22Rv1 (cell line): ENCODE measurements around the gene COL9A3.

Source experiments
- CTCF ChIP-seq: fragments of 450-650 bp; IDR thresholded peaks from 2 replicates; pipeline ENCODE4 v1.5.1; 2017; ENCODE audit warnings: mild to moderate bottlenecking
- ZFX ChIP-seq: fragments of 450-650 bp; IDR thresholded peaks from 2 replicates; pipeline ENCODE4 v1.6.1; 2017; ENCODE audit warnings: antibody characterized with exemption, borderline replicate concordance

DNA sequence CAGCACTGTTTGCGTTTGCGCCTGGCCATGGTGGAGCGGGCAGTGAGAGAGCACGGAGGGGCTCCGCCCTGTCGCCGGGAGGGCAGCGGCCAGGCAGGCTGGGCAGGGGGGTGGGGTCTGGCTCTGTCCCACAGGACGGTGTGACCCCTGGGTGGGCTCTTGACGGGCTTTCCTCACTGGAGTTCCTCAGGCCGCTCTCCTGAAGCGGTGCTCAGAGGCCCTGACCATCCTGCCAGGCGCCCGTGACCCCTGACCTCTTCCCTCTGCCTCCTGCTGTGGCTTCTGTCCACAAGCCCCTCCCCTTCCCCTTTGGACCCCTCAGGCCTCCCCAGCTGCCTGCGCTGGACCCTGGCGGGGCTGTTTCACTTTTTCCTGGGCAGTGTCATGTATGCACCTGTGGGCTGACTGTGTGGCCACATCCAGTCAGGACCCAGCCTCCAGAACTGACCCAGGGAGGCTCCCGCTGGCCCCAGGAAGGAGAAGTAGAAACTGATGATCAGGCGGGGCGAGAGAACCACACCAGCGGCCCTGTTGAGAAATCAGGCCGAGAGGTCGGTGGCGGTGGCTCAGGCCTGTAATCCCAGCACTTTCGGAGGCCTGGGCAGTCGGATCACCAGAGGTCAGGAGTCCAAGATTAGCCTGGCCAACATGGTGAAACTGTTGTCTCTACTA, 11.0 kb upstream of the COL9A3 start:
- no peak for TF ChIP-seq CTCF
- TF ChIP-seq ZFX = no peak
